ENCODE data around the gene KCNG3.

DNA sequence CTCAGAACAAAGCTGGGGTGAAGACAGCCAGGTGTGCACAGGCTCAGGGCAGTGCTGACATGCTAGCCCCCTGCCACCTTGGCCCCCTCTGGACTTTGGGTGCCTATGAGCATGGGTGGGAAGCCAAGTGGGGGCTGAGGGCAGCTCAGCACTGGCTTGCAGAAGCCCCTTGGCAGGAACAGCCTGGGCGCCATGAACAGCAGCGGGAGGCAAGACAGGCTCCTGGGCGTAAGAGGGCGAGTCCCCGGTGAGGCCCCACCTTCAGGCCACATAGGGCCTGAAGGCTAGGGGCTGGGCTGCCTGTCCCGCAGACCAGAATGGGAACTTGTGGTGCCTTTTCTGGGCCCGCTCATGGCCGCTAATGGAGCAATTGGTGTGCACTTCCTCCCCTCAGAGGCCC, 85.8 kb downstream of the KCNG3 start:
- TF ChIP-seq, protein P1, sequence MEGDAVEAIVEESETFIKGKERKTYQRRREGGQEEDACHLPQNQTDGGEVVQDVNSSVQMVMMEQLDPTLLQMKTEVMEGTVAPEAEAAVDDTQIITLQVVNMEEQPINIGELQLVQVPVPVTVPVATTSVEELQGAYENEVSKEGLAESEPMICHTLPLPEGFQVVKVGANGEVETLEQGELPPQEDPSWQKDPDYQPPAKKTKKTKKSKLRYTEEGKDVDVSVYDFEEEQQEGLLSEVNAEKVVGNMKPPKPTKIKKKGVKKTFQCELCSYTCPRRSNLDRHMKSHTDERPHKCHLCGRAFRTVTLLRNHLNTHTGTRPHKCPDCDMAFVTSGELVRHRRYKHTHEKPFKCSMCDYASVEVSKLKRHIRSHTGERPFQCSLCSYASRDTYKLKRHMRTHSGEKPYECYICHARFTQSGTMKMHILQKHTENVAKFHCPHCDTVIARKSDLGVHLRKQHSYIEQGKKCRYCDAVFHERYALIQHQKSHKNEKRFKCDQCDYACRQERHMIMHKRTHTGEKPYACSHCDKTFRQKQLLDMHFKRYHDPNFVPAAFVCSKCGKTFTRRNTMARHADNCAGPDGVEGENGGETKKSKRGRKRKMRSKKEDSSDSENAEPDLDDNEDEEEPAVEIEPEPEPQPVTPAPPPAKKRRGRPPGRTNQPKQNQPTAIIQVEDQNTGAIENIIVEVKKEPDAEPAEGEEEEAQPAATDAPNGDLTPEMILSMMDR (IDR thresholded peaks at IDR 0.05) = no peak
- TF ChIP-seq EP300 (IDR thresholded peaks at IDR 0.05) = no peak
